Measurements from ENCODE around the gene PCNX1.

- TF ChIP-seq CTCF (IDR thresholded peaks at IDR 0.05) = no peak
- TF ChIP-seq EZH2 (IDR thresholded peaks at IDR 0.05; ENCODE audit: borderline replicate concordance, insufficient read depth, low read depth, low read length, poor library complexity, severe bottlenecking) = no peak
These were observed 148.9 kb downstream of the PCNX1 start for GRCh38 chr14:71056168-71056567.
